Measurements from ENCODE around the gene NEBL. TPM values are rescaled to one million over a fixed set of nuclear protein-coding genes. Genes with fewer than 3 reads are reported as not detected.

Gene NEBL
- total RNA-seq, 2 experiments from 2014 or later: 0.07 to 0.34 TPM

- no peaks in the 10 kb centered on the region for H3K4me1 Mint-ChIP-seq (ENCODE audit: low read depth)
- H3K36me3 Mint-ChIP-seq (ENCODE audit: low read depth): no peaks in the 10 kb centered on the region
- ATAC-seq (no peak), DNase-seq (no peak)
- ChIA-PET POLR2A (no interaction called here), CTCF (no interaction called here)
- intact Hi-C loops (cut with micrococcal nuclease): no loop called here
- no peak overlapping the region for H3K27ac Mint-ChIP-seq
- no peaks in the 10 kb centered on the region for H3K9me3 Mint-ChIP-seq
- no peak for TF ChIP-seq CTCF (IDR thresholded peaks at IDR 0.05)
- H3K27me3 Mint-ChIP-seq: no peaks in the 10 kb centered on the region
- no peak overlapping the region for H3K4me3 Mint-ChIP-seq
These were observed 87.5 kb downstream of the NEBL start for GRCh38 chr10:20809631-20810030.

- intact Hi-C loops (cut with micrococcal nuclease): no loop called here
- no peaks in the 10 kb centered on the region for H3K36me3 Mint-ChIP-seq (ENCODE audit: low read depth)
- no peaks in the 10 kb centered on the region for H3K4me1 Mint-ChIP-seq (ENCODE audit: low read depth)
- no peak overlapping the region for H3K4me3 Mint-ChIP-seq
- ATAC-seq (no peak), DNase-seq (no peak)
- TF ChIP-seq CTCF (IDR thresholded peaks at IDR 0.05): no peak
- ChIA-PET POLR2A (no interaction called here), CTCF (no interaction called here)
- H3K27ac Mint-ChIP-seq: no peak overlapping the region
- H3K9me3 Mint-ChIP-seq: no peaks in the 10 kb centered on the region
- H3K27me3 Mint-ChIP-seq: no peaks in the 10 kb centered on the region
These were observed 90.6 kb downstream of the NEBL start for GRCh38 chr10:20806487-20806886.

GRCh38 chr10:20797290-20797689 is 99.8 kb downstream of the NEBL start:
- TF ChIP-seq CTCF (IDR thresholded peaks at IDR 0.05): no peak
- CTCF ChIA-PET: no interaction called here
- H3K4me1 Mint-ChIP-seq (ENCODE audit: low read depth): no peaks in the 10 kb centered on the region

GRCh38 chr10:20795391-20795790 is 101.7 kb downstream of the NEBL start:
- ATAC-seq (no peak), DNase-seq (no peak)
- ChIA-PET POLR2A (no interaction called here), CTCF (no interaction called here)
- Mint-ChIP-seq H3K36me3 (ENCODE audit: low read depth) (no peaks in the 10 kb centered on the region), H3K27me3 (no peaks in the 10 kb centered on the region), H3K4me3 (no peak overlapping the region), H3K9me3 (no peaks in the 10 kb centered on the region), H3K4me1 (ENCODE audit: low read depth) (no peaks in the 10 kb centered on the region), H3K27ac (no peak overlapping the region)
- no peak for TF ChIP-seq CTCF (IDR thresholded peaks at IDR 0.05)
- intact Hi-C loops (cut with micrococcal nuclease): no loop called here

More at GRCh38 chr10:20797290-20797689, 99.8 kb downstream of the NEBL start:
- no peak overlapping the region for H3K4me3 Mint-ChIP-seq
- no peaks in the 10 kb centered on the region for H3K9me3 Mint-ChIP-seq
- no peak overlapping the region for H3K27ac Mint-ChIP-seq
- POLR2A ChIA-PET: no interaction called here
- DNase-seq: no peak
- intact Hi-C loops (cut with micrococcal nuclease): no loop called here
- ATAC-seq: no peak
- no peaks in the 10 kb centered on the region for H3K36me3 Mint-ChIP-seq (ENCODE audit: low read depth)
- H3K27me3 Mint-ChIP-seq: no peaks in the 10 kb centered on the region

GRCh38 chr10:20785174-20785573 is 111.9 kb downstream of the NEBL start:
- H3K9me3 Mint-ChIP-seq: no peaks in the 10 kb centered on the region
- no peaks in the 10 kb centered on the region for H3K27me3 Mint-ChIP-seq
- DNase-seq (no peak), ATAC-seq (no peak)
- CTCF ChIA-PET: no interaction called here
- no peak for TF ChIP-seq CTCF (IDR thresholded peaks at IDR 0.05)
- no peak overlapping the region for H3K27ac Mint-ChIP-seq
- intact Hi-C loops (cut with micrococcal nuclease): no loop called here
- H3K36me3 Mint-ChIP-seq (ENCODE audit: low read depth): no peaks in the 10 kb centered on the region
- H3K4me3 Mint-ChIP-seq: no peak overlapping the region
- H3K4me1 Mint-ChIP-seq (ENCODE audit: low read depth): no peaks in the 10 kb centered on the region
- POLR2A ChIA-PET: no interaction called here
